ENCODE data around the gene NPAP1. TPM values are rescaled to one million over a fixed set of nuclear protein-coding genes. Genes with fewer than 3 reads are reported as not detected.

The NPAP1 gene
- total RNA-seq, 1 experiment from 2014 or later = 0.07 TPM

GRCh38 chr15:24718289-24719082, 42.9 kb downstream of the NPAP1 start:
- TF ChIP-seq, protein P1, sequence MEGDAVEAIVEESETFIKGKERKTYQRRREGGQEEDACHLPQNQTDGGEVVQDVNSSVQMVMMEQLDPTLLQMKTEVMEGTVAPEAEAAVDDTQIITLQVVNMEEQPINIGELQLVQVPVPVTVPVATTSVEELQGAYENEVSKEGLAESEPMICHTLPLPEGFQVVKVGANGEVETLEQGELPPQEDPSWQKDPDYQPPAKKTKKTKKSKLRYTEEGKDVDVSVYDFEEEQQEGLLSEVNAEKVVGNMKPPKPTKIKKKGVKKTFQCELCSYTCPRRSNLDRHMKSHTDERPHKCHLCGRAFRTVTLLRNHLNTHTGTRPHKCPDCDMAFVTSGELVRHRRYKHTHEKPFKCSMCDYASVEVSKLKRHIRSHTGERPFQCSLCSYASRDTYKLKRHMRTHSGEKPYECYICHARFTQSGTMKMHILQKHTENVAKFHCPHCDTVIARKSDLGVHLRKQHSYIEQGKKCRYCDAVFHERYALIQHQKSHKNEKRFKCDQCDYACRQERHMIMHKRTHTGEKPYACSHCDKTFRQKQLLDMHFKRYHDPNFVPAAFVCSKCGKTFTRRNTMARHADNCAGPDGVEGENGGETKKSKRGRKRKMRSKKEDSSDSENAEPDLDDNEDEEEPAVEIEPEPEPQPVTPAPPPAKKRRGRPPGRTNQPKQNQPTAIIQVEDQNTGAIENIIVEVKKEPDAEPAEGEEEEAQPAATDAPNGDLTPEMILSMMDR (conservative IDR thresholded peaks at IDR 0.05) = no peak
- H2BK20ac ChIP-seq (ENCODE audit: low read depth, low read length, poor library complexity, severe bottlenecking) = no peak overlapping the region
- H3K4me3 Mint-ChIP-seq = no peak overlapping the region
- no peak for DNase-seq
- H3K27me3 ChIP-seq (ENCODE audit: insufficient read depth, low read length) = no peaks in the 10 kb centered on the region
- H4K91ac ChIP-seq (ENCODE audit: insufficient read length, low read depth, low read length) = no peak overlapping the region
- H3K14ac ChIP-seq (ENCODE audit: insufficient read depth, low read length) = no peak overlapping the region; the same call in 1 of the 2 replicates
- no peaks in the 10 kb centered on the region for H3K23me2 ChIP-seq (ENCODE audit: insufficient read length, low read depth, low read length, poor library complexity, severe bottlenecking)
- H2BK5ac ChIP-seq (ENCODE audit: insufficient read length, low read length) = no peak overlapping the region
- H3K23ac ChIP-seq (ENCODE audit: insufficient read length, low read depth, low read length) = no peak overlapping the region
- no peak overlapping the region for H3K9ac ChIP-seq (ENCODE audit: extremely low read depth, insufficient read length, low read length)
- WGBS (ENCODE audit: extremely low coverage, insufficient read length, low lambda C conversion rate) = no CpG with 5 or more reads among the region's 5 CpGs
- H2AFZ ChIP-seq (ENCODE audit: low read length) = no peak overlapping the region
- H2BK12ac ChIP-seq (ENCODE audit: insufficient read length, low read depth, low read length) = no peak overlapping the region
- no peak overlapping the region for H3K4ac ChIP-seq (ENCODE audit: low read depth, low read length)
- no peak overlapping the region for H3K27ac Mint-ChIP-seq
- H3K9me3 Mint-ChIP-seq = peaks cover 75 to 77% of the 10 kb centered on the region in 2 experiments
- H3K4me2 ChIP-seq (ENCODE audit: insufficient read depth, insufficient read length, low read length) = no peak overlapping the region
- H4K20me1 ChIP-seq (ENCODE audit: control insufficient read depth, insufficient read depth, insufficient read length) = no peaks in the 10 kb centered on the region
- H4K8ac ChIP-seq (replicated peaks; ENCODE audit: insufficient read length, low read depth, low read length) = no peak overlapping the region
- peaks cover 0 to 3% (median 2%) of the 10 kb centered on the region in 3 experiments; a peak in 2 of 7 replicates for H3K36me3 Mint-ChIP-seq (ENCODE audit: insufficient read depth in 1 of 3, low read depth in 3 of 3)
- no peaks in the 10 kb centered on the region; a peak in 1 of 4 replicates for H3K4me1 Mint-ChIP-seq
- H4K5ac ChIP-seq (ENCODE audit: insufficient read length, low read depth, low read length) = no peak overlapping the region
- no peaks in the 10 kb centered on the region; the same call in 1 of the 2 replicates for H3K27me3 Mint-ChIP-seq (ENCODE audit: low read depth)
- H3K79me1 ChIP-seq (ENCODE audit: insufficient read depth, low read depth, low read length, poor library complexity, severe bottlenecking) = no peaks in the 10 kb centered on the region
- H3K4me1 ChIP-seq (ENCODE audit: insufficient read depth, low read length) = no peaks in the 10 kb centered on the region
- H3K79me2 ChIP-seq (ENCODE audit: insufficient read depth, low read length) = no peaks in the 10 kb centered on the region
- no peak overlapping the region for H3K18ac ChIP-seq (ENCODE audit: insufficient read length, low read depth, low read length)
- no peak overlapping the region for H2BK120ac ChIP-seq (ENCODE audit: low read depth, low read length, poor library complexity, severe bottlenecking)
- no peak overlapping the region for H3T11ph ChIP-seq (ENCODE audit: low read length)
- no peak overlapping the region for H2BK15ac ChIP-seq (ENCODE audit: low read depth, low read length)
- peaks cover 20% of the 10 kb centered on the region for H3K9me3 ChIP-seq (ENCODE audit: control insufficient read depth, low read depth, low read length)
- H3K56ac ChIP-seq (ENCODE audit: insufficient read length, low read depth, low read length) = no peak overlapping the region
- H2AK5ac ChIP-seq (ENCODE audit: insufficient read length, low read length) = no peak overlapping the region
- H3K27ac ChIP-seq (ENCODE audit: insufficient read length, low read depth, low read length) = no peak overlapping the region
